Gastrocnemius medialis (tissue), 4 donors: ENCODE measurements around the gene SPATA31E1. TPM values are rescaled to one million over a fixed set of nuclear protein-coding genes. Genes with fewer than 3 reads are reported as not detected.
"Not testable (repeated sequence)": the region's sequence is repeated elsewhere in the genome, so short reads cannot be mapped to it uniquely, and the experiment has no call there.

Experiments used
- ATAC-seq, 2 donors: fragments of 150-250 bp; one replicate each; pipeline ENCODE4 v1.9.1; 2016
- DNase-seq, 2 donors: peaks; one replicate each; pipeline ENCODE4 v3.0.0-alpha.2; 2019
- H3K27ac ChIP-seq, 4 donors: fragments of 200-600 bp; sonication (generic); 1 replicate in 1 of 4; 2 replicates in 3 of 4; pipeline ENCODE4 v1.5.1; 2016 to 2018; ENCODE audit warnings: mild to moderate bottlenecking in 2 of 4, moderate library complexity in 1 of 4
- H3K27me3 ChIP-seq, 3 donors: fragments of 200-600 bp; sonication (generic) in 2 of 3; 1 replicate in 1 of 3; 2 replicates in 2 of 3; pipeline versions ENCODE4 v1.5.1 to v1.6.0; 2016 to 2019; ENCODE audit warnings: mild to moderate bottlenecking in 1 of 3, moderate library complexity in 1 of 3
- H3K36me3 ChIP-seq, 2 donors: fragments of 200-600 bp; sonication (generic) in 1 of 2; one replicate each; pipeline ENCODE4 v1.5.1; 2017 to 2018
- H3K4me1 ChIP-seq, 2 donors: fragments of 200-600 bp; sonication (generic) in 1 of 2; one replicate each; pipeline ENCODE4 v1.5.1; 2016 to 2017; ENCODE audit warnings: mild to moderate bottlenecking in 2 of 2
- H3K4me3 ChIP-seq, 4 donors: fragments of 200-600 bp; sonication (generic) in 3 of 4; 1 replicate in 1 of 4; 2 replicates in 3 of 4; pipeline ENCODE4 v1.5.1; 2016 to 2019; ENCODE audit warnings: mild to moderate bottlenecking in 2 of 4
- H3K9me3 ChIP-seq, 3 donors: fragments of 200-600 bp; sonication (generic) in 2 of 3; 1 replicate in 1 of 3; 2 replicates in 2 of 3; pipeline ENCODE4 v1.5.1; 2016 to 2019
- POLR2A ChIP-seq, 2 donors: fragments of 450-650 bp; IDR thresholded peaks; one replicate each; pipeline ENCODE4 v1.6.1; 2017; ENCODE audit warnings: antibody characterized with exemption in 2 of 2, mild to moderate bottlenecking in 2 of 2, moderate library complexity in 2 of 2
- in situ Hi-C, 4 donors: fragments of 200-750 bp; cut with MboI; loops; one replicate each; pipeline versions ENCODE4 v1.15.0 to v1.8.0; 2017; ENCODE audit warnings: low sequenced_read_pairs in 4 of 4
- intact Hi-C: fragments of 100-400 bp; cut with DNase I; formaldehyde crosslinking; loops from one replicate; pipeline ENCODE4 v1.15.1; 2023; ENCODE audit warnings: low total_unique reads
- total RNA-seq, 4 donors: library from RNA; depleted of rRNA; stranded (reverse); fragments of >200 nt; gene quantifications; one replicate each; pipeline versions ENCODE4 v1.1.0 to v1.2.3, GENCODE V29; 2016
- TF ChIP-seq, protein P1 (sequence below), 5 experiments: fragments of 450-650 bp in 3 of 5; fragments of 200-600 bp in 2 of 5; sonication (generic) in 2 of 5; IDR thresholded peaks in 4 of 5; conservative IDR thresholded peaks in 1 of 5; 1 replicate in 4 of 5; 2 replicates in 1 of 5; pipeline ENCODE4 v1.5.1; 2016 to 2019; ENCODE audit warnings: antibody characterized with exemption in 5 of 5, mild to moderate bottlenecking in 3 of 5, moderate library complexity in 3 of 5

The SPATA31E1 gene
- total RNA-seq, 4 donors from 2014 or later = not detected

DNA sequence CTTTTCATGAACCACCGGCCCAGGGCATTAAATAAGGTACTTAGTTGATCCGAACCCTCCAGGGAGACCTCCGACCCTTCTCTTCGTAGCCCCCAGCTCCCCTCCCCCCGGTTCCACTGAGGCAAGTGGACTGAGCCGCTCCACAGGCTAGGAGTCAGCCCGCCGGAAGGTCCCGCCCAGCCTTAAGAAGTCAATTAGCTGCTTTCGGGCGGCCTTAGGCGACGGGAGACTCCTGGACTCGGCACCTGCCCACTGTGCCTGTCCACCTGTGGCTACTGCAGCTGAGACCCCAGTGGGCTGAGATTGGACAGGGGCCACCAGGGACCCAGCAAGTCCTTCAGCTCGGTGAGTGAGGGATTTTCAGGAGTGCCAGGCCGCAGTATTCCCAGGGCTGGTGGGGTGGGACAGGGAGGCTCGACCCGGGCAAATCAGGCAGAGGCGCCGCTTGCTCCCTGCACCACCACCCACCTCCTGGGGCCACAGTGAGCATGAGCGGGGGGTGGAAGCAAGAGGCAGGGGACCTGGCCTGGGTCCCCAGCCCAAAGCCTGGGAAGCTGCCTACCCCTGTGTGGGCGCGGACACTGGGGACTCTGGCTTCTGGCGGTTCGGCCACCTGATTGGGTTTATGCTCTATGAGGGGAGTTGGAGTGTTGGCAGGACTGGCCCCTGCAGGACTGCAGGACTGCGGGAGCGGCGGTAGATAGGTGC lies 39.6 kb upstream of the SPATA31E1 start:
- in situ Hi-C loops = no loop called here
- Histone ChIP-seq H3K27ac (no peak overlapping the region), H3K36me3 (no peaks in the 10 kb centered on the region), H3K4me3 (no peak overlapping the region), H3K27me3 (no peaks in the 10 kb centered on the region), H3K4me1 (no peaks in the 10 kb centered on the region), H3K9me3 (no peaks in the 10 kb centered on the region)
- intact Hi-C loops = no loop called here
- DNase-seq (no peak), ATAC-seq (no peak)
- TF ChIP-seq, protein P1, sequence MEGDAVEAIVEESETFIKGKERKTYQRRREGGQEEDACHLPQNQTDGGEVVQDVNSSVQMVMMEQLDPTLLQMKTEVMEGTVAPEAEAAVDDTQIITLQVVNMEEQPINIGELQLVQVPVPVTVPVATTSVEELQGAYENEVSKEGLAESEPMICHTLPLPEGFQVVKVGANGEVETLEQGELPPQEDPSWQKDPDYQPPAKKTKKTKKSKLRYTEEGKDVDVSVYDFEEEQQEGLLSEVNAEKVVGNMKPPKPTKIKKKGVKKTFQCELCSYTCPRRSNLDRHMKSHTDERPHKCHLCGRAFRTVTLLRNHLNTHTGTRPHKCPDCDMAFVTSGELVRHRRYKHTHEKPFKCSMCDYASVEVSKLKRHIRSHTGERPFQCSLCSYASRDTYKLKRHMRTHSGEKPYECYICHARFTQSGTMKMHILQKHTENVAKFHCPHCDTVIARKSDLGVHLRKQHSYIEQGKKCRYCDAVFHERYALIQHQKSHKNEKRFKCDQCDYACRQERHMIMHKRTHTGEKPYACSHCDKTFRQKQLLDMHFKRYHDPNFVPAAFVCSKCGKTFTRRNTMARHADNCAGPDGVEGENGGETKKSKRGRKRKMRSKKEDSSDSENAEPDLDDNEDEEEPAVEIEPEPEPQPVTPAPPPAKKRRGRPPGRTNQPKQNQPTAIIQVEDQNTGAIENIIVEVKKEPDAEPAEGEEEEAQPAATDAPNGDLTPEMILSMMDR (IDR thresholded peaks at IDR 0.05 in 4 of 5, conservative IDR thresholded peaks at IDR 0.05 in 1 of 5) = no peak
- no peak for TF ChIP-seq POLR2A (IDR thresholded peaks at IDR 0.05)

DNA sequence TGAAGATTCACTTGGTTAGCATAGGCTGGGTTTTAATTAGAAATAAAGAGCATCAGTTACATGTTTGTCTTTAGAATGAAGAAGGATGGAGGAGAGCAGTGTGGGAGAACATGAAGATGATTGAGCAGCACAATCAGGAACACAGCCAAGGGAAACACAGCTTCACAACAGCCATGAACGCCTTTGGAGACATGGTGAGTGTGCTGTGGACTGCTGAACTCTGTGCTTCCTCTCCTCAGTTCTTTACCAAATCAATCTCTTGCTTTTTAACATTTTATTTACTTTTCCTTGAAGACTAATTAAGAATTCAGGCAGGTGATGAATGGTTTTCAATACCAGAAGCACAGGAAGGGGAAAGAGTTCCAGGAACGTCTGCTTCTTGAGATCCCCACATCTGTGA lies 38.2 kb upstream of the SPATA31E1 start:
- no peak for ATAC-seq
- H3K36me3 ChIP-seq = no peaks in the 10 kb centered on the region
- H3K4me1 ChIP-seq = no peaks in the 10 kb centered on the region
- DNase-seq = no peak
- in situ Hi-C loops = no loop called here
- no peaks in the 10 kb centered on the region for H3K27me3 ChIP-seq
- H3K27ac ChIP-seq = no peak overlapping the region
- intact Hi-C loops = no loop called here
- H3K9me3 ChIP-seq = no peaks in the 10 kb centered on the region
- TF ChIP-seq, protein P1 (IDR thresholded peaks at IDR 0.05 in 4 of 5, conservative IDR thresholded peaks at IDR 0.05 in 1 of 5) = no peak
- TF ChIP-seq POLR2A (IDR thresholded peaks at IDR 0.05) = no peak
- no peak overlapping the region for H3K4me3 ChIP-seq

GRCh38 chr9:87847817-87848216 lies 34.9 kb upstream of the SPATA31E1 start:
- H3K27ac ChIP-seq, intact Hi-C loops, DNase-seq, H3K4me3 ChIP-seq, ATAC-seq, in situ Hi-C loops, H3K4me1 ChIP-seq, H3K9me3 ChIP-seq, H3K27me3 ChIP-seq, H3K36me3 ChIP-seq: not testable (repeated sequence)

GRCh38 chr9:87849144-87849758 lies 33.4 kb upstream of the SPATA31E1 start:
- ATAC-seq (no peak), DNase-seq (no peak)
- in situ Hi-C loops = no loop called here
- intact Hi-C loops = no loop called here
- H3K27me3 ChIP-seq = no peaks in the 10 kb centered on the region
- no peaks in the 10 kb centered on the region for H3K9me3 ChIP-seq
- H3K27ac ChIP-seq = no peak overlapping the region
- no peaks in the 10 kb centered on the region for H3K36me3 ChIP-seq
- no peak overlapping the region for H3K4me3 ChIP-seq
- TF ChIP-seq, protein P1 (IDR thresholded peaks at IDR 0.05 in 4 of 5, conservative IDR thresholded peaks at IDR 0.05 in 1 of 5) = no peak
- no peak for TF ChIP-seq POLR2A (IDR thresholded peaks at IDR 0.05)
- no peaks in the 10 kb centered on the region for H3K4me1 ChIP-seq

- no peak for DNase-seq
- no peak for TF ChIP-seq POLR2A (IDR thresholded peaks at IDR 0.05)
- TF ChIP-seq, protein P1 (IDR thresholded peaks at IDR 0.05 in 4 of 5, conservative IDR thresholded peaks at IDR 0.05 in 1 of 5) = no peak
- Histone ChIP-seq H3K4me3 (no peak overlapping the region), H3K9me3 (no peaks in the 10 kb centered on the region), H3K36me3 (no peaks in the 10 kb centered on the region), H3K4me1 (no peaks in the 10 kb centered on the region), H3K27me3 (no peaks in the 10 kb centered on the region), H3K27ac (no peak overlapping the region)
- no peak for ATAC-seq
- in situ Hi-C loops = no loop called here
- intact Hi-C loops = no loop called here
These were observed 32.3 kb upstream of the SPATA31E1 start for GRCh38 chr9:87850391-87850790.

GRCh38 chr9:87851186-87851585 lies 31.5 kb upstream of the SPATA31E1 start:
- intact Hi-C loops, ATAC-seq, H3K36me3 ChIP-seq, in situ Hi-C loops, H3K27ac ChIP-seq, H3K4me1 ChIP-seq, H3K9me3 ChIP-seq, H3K27me3 ChIP-seq, H3K4me3 ChIP-seq, DNase-seq: not testable (repeated sequence)
